ENCODE measurements around the gene SESTD1. TPM values are rescaled to one million over a fixed set of nuclear protein-coding genes. Genes with fewer than 3 reads are reported as not detected.

The SESTD1 gene
- total RNA-seq, 1 experiment from 2014 or later = 26.6 TPM

GRCh38 chr2:179233083-179233490 lies 31.5 kb downstream of the SESTD1 start:
- TF ChIP-seq SRF (IDR thresholded peaks at IDR 0.05; ENCODE audit: low read depth) (no peak), SIN3A (IDR thresholded peaks at IDR 0.05; ENCODE audit: low read depth) (no peak), ATF3 (IDR thresholded peaks at IDR 0.05) (no peak), RAD21 (IDR thresholded peaks at IDR 0.05; ENCODE audit: low read depth) (no peak), ZBTB33 (IDR thresholded peaks at IDR 0.05; ENCODE audit: extremely low read depth, insufficient replicate concordance, low read length) (no peak), EZH2 (IDR thresholded peaks at IDR 0.05) (no peak), YY1 (IDR thresholded peaks at IDR 0.05; ENCODE audit: extremely low read depth, insufficient replicate concordance, low read depth, low read length) (no peak), EGR1 (IDR thresholded peaks at IDR 0.05; ENCODE audit: low read depth) (no peak), ZFX (IDR thresholded peaks at IDR 0.05) (no peak), MAX (IDR thresholded peaks at IDR 0.05) (no peak), TCF7L2 (IDR thresholded peaks at IDR 0.05; ENCODE audit: borderline replicate concordance, extremely low read depth, insufficient read depth, insufficient read length) (no peak), JUND (IDR thresholded peaks at IDR 0.05) (no peak), CTCF (IDR thresholded peaks at IDR 0.05 in 2 of 3, conservative IDR thresholded peaks at IDR 0.05 in 1 of 3; ENCODE audit: borderline replicate concordance in 1 of 3, insufficient read depth in 1 of 3, low read depth in 2 of 3, low read length in 2 of 3) (no peak), POLR2A (IDR thresholded peaks at IDR 0.05; ENCODE audit: borderline replicate concordance, extremely low read depth, insufficient read depth, insufficient read length) (no peak), EZH2phosphoT487 (IDR thresholded peaks at IDR 0.05; ENCODE audit: borderline replicate concordance) (no peak), POLR2AphosphoS5 (IDR thresholded peaks at IDR 0.05; ENCODE audit: low read depth, low read length) (no peak)
- Histone ChIP-seq H3K4me1 (ENCODE audit: control insufficient read depth in 1 of 2, insufficient read depth in 2 of 2, low read length in 2 of 2) (peaks cover 13 to 26% of the 10 kb centered on the region in 2 experiments), H2AFZ (ENCODE audit: low read depth, low read length, poor library complexity, severe bottlenecking) (no peak overlapping the region), H3K4me2 (ENCODE audit: low read length) (no peak overlapping the region), H3K4me3 (replicated peaks in 1 of 2; ENCODE audit: low read depth in 1 of 2, low read length in 2 of 2) (no peak overlapping the region), H3K9me3 (ENCODE audit: control insufficient read depth in 1 of 2, insufficient read depth in 1 of 2, low read depth in 1 of 2, low read length in 2 of 2) (no peaks in the 10 kb centered on the region), H4K20me1 (ENCODE audit: insufficient read depth) (no peaks in the 10 kb centered on the region), H3K9ac (ENCODE audit: low read length) (no peak overlapping the region), H3K36me3 (ENCODE audit: control insufficient read depth in 1 of 2, insufficient read depth in 2 of 2, low read length in 2 of 2) (no peaks in the 10 kb centered on the region), H3K79me2 (ENCODE audit: insufficient read depth, low read length) (no peaks in the 10 kb centered on the region), H3K27ac (ENCODE audit: low read depth, low read length) (no peak overlapping the region), H3K9me2 (ENCODE audit: insufficient read depth) (no peaks in the 10 kb centered on the region), H3K27me3 (ENCODE audit: insufficient read depth, low read length) (no peaks in the 10 kb centered on the region)
- DNase-seq (ENCODE audit: low read depth, low spot score) = no peak
- ChIA-PET RAD21 (ENCODE audit: low non-redundant PET in 1 of 2, low total read pairs in 2 of 2, uncharacterized antibody in 2 of 2, unreplicated experiment in 2 of 2) (no interaction called here), POLR2A (no interaction called here), CTCF (no interaction called here)
- BruUV-seq (replicated peaks) = no TSS peak
- intact Hi-C loops (cut with micrococcal nuclease) = no loop called here
- ATAC-seq = no peak

All from HCT116 (cell line).